Measurements from ENCODE around the gene MPC1L.

DNA sequence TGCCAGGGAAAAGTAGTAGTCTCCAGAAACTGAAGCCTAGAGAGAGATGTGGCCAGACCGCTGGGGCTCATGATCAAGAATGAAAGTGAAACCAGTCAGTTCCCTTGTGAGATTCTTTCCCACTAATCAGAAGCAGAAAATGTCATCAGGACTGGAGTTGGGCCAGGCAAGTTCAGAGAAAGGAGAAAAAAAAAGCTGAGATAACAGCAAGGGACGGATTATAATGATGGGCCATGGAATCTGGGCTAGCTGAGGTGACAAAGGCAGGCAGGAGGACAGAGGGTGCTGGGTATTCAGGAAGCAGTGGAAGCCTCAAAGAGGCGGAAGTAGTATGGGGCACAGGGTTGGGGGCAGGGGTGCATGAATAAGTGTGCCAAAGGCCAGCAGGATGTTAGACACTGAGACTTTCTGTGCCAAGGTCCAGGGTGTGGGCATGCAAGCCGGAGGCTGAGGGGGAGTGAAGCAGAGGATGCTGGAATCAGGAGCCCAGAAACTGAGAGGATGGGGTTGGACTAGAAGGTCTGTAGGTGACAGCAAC, 21.7 kb downstream of the MPC1L start:
- no peak for TF ChIP-seq EZH2 (IDR thresholded peaks at IDR 0.05; ENCODE audit: low read length, unreplicated experiment)
- TF ChIP-seq, protein P1, sequence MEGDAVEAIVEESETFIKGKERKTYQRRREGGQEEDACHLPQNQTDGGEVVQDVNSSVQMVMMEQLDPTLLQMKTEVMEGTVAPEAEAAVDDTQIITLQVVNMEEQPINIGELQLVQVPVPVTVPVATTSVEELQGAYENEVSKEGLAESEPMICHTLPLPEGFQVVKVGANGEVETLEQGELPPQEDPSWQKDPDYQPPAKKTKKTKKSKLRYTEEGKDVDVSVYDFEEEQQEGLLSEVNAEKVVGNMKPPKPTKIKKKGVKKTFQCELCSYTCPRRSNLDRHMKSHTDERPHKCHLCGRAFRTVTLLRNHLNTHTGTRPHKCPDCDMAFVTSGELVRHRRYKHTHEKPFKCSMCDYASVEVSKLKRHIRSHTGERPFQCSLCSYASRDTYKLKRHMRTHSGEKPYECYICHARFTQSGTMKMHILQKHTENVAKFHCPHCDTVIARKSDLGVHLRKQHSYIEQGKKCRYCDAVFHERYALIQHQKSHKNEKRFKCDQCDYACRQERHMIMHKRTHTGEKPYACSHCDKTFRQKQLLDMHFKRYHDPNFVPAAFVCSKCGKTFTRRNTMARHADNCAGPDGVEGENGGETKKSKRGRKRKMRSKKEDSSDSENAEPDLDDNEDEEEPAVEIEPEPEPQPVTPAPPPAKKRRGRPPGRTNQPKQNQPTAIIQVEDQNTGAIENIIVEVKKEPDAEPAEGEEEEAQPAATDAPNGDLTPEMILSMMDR (conservative IDR thresholded peaks at IDR 0.05; ENCODE audit: low read depth, low read length) = no peak
- TF ChIP-seq EZH2phosphoT487 (IDR thresholded peaks at IDR 0.05; ENCODE audit: borderline replicate concordance, low read length) = no peak
